GM10248 (cell line): ENCODE results near the gene SDCCAG8.

Experiments used
- CTCF ChIA-PET: fragments of 300-600 bp; sonication (Branson Sonifier 250); formaldehyde crosslinking; extraction: SDS; loops from one replicate; lab custom pipeline; 2021; ENCODE audit warnings: antibody characterized with exemption; lab: Yijun Ruan, JAX
- POLR2A ChIA-PET: fragments of 350-650 bp; sonication (Branson Sonifier 250); formaldehyde crosslinking; extraction: SDS; loops from one replicate; lab custom pipeline; 2020; ENCODE audit warnings: antibody characterized with exemption; lab: Yijun Ruan, JAX
- DNase-seq: peaks from one replicate; pipeline ENCODE4 v3.0.0; 2012; ENCODE audit errors: extremely low spot score
- TF ChIP-seq, protein P1 (sequence below): IDR thresholded peaks from 2 replicates; pipeline ENCODE4 v1.5.1; 2012; ENCODE audit warnings: mild to moderate bottlenecking, low read depth; ENCODE audit errors: extremely low read depth, missing control alignments, control extremely low read depth

SDCCAG8 gene

DNA sequence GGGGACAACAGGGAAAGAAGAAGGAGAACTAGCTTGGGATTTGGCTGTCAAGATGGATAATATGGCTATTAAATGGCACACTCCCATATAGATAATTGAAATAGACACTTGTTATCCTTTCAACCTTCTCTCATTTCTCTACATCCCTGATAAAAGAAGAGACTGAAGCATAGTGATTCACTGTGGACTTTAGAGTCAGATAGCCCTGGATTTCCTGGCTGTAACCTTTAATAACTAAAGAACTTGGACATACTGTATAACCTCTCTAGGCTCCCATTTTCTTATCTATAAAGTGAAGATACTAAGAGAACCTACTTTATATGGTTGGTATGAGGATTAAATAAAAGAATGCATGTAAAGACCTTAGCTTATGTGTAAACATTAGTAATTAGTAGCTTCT lies 152.6 kb downstream of the SDCCAG8 start:
- POLR2A ChIA-PET: no interaction called here
- DNase-seq: no peak
- TF ChIP-seq, protein P1, sequence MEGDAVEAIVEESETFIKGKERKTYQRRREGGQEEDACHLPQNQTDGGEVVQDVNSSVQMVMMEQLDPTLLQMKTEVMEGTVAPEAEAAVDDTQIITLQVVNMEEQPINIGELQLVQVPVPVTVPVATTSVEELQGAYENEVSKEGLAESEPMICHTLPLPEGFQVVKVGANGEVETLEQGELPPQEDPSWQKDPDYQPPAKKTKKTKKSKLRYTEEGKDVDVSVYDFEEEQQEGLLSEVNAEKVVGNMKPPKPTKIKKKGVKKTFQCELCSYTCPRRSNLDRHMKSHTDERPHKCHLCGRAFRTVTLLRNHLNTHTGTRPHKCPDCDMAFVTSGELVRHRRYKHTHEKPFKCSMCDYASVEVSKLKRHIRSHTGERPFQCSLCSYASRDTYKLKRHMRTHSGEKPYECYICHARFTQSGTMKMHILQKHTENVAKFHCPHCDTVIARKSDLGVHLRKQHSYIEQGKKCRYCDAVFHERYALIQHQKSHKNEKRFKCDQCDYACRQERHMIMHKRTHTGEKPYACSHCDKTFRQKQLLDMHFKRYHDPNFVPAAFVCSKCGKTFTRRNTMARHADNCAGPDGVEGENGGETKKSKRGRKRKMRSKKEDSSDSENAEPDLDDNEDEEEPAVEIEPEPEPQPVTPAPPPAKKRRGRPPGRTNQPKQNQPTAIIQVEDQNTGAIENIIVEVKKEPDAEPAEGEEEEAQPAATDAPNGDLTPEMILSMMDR: no peak
- CTCF ChIA-PET: interaction anchor here (1.0 to 2.8 kb wide), 2 partner anchors 19 to 64 kb away, joined by 3 to 12 read pairs; no protein-coding TSS in a partner anchor

DNA sequence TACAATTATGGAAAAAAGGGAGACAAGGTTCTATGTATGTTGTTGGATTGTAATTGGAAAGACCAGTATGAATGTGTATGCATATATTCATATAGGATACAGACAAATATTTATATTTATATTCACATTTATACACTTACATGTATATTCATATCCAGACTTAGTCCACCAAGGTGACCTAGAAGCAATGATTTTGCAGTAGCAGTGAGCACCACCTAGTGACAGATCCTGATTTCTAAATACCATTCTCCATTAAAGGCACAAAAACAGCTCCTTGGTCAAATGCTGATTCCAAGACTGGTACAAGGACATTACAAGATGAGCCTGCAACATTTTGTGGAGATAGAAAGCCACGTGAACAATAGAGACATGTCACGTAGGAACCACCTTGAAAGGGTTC lies 153.4 kb downstream of the SDCCAG8 start:
- DNase-seq: no peak
- POLR2A ChIA-PET: no interaction called here

DNA sequence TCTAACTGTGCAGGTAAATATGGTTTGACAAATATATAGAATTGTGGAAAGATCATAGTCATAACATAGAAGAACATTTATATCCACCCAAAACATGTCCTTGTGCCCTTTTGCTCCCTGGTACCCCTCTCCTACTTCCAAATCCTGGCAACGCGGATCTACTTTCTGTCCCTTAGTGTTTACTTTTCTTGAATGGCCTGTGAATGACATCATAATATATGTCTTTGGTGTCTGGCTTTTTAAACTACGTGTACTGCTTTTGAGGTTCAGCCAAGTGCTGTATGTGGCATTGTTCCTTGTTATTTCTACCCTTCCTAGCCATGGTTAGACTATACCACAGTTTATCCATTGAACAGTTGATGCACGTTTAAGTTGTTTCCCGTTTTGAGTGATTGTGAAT lies 155.6 kb downstream of the SDCCAG8 start:
- TF ChIP-seq, protein P1: no peak
- ChIA-PET CTCF (interaction anchor here (1.6 kb wide), 1 partner anchor 9 kb away, joined by 3 read pairs; no protein-coding TSS in a partner anchor), POLR2A (no interaction called here)
- DNase-seq: no peak

More for the DNA sequence above, 153.4 kb downstream of the SDCCAG8 start:
- TF ChIP-seq, protein P1: peak; percentile 35
- CTCF ChIA-PET: interaction anchor here (1.0 to 2.8 kb wide), 4 partner anchors 9 to 67 kb away, joined by 3 to 12 read pairs (median 8); no protein-coding TSS in a partner anchor

DNA sequence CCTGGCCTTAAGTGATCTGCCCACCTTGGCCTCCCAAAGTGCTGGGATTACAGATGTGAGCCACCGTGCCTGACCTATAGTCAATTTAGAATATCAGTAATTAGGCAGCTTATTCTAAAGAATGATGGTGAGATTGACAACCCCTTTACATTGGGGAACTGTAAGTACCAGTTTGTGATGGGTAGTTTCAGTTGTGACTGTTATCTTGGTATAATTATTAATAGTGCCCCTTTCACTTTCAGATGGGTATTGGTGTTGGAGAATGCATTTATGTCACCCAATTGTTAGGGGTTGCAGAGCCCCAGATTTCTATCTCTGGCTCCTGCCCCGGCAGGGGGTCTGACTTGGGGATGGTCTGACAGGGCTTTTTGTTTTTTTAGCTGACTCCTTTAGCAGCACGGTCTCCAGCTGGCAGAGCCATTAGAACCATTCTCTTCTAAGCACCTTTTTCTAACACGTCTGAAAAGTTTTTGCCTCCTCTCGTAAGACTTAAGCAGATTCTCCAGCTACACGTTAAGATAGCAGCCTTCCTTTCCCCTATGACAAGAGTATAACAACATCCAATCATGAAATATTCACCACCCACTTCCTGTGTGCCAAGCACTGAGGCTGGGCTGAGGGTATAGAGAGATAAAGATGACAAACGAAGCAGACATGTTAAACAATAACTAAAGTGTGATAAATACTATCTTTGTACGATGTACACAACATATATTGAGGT lies 157.8 kb downstream of the SDCCAG8 start:
- POLR2A ChIA-PET: no interaction called here
- CTCF ChIA-PET: interaction anchor here (0.8 kb wide), 1 partner anchor 27 kb away, joined by 3 read pairs; no protein-coding TSS in a partner anchor
- TF ChIP-seq, protein P1: no peak
- no peak for DNase-seq

DNA sequence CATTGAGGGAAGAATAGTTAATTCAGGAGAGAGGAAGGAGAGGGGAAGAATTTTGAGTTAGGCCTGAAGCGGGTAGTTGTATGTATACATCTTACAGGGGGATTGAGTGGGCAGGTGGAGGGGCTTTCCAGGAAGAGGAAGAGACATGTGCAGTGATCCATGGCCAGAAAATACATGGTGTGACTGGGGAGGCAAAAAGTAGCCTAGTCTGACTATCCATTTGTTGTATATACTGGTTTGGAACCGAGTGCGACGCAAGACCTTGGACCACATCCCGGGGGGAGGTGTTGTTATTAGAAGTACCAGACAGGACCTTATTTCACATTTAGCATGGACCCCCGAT lies 158.3 kb downstream of the SDCCAG8 start:
- DNase-seq: no peak
- TF ChIP-seq, protein P1: no peak
- ChIA-PET CTCF (interaction anchor here (1.3 kb wide), 1 partner anchor 885 kb away, joined by 3 read pairs; no protein-coding TSS in a partner anchor), POLR2A (no interaction called here)

DNA sequence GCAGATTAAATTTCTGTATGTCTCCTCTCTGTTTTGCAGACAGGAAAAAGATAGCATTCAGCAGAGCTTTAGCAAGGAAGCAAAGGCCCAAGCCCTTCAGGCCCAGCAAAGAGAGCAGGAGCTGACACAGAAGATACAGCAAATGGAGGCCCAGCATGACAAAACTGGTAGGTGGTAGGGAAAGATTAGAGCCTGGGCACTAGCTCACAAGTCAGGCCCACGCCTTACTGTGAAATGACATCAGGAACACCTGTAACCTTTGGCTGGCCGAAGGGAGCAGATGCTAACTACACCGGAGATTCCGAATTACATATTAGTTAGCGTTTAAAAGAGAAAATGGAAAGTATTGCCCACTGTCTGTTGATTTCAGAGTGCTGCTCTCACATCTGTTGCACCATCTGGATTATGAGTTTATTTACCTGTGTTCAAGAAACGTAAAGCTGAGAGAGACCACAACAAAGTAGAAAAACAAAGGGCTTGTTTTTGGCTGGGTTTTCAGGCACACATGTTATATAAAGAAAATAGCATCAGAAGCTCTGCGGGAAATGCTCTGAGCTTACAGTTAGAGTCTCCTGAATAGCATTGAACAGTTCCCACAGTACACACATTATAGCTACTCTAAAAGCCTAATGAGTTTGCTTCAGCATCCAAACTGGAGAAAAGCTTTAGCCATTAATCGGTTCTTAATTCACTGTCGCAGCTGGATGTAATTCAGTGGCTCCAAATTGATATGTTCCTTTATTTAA lies 160.0 kb downstream of the SDCCAG8 start:
- TF ChIP-seq, protein P1: no peak
- no peak for DNase-seq
- POLR2A ChIA-PET: no interaction called here
- CTCF ChIA-PET: interaction anchor here (0.7 to 1.2 kb wide), 4 partner anchors 9 to 30 kb away, joined by 3 to 4 read pairs (median 3); no protein-coding TSS in a partner anchor
